HS-27A (cell line): ENCODE data around the gene CCDC174.
"Not testable (repeated sequence)": the region's sequence is repeated elsewhere in the genome, so short reads cannot be mapped to it uniquely, and the experiment has no call there.

ENCODE experiments used
- DNase-seq: peaks from one replicate; pipeline ENCODE4 v3.0.0-alpha.2; 2012; ENCODE audit warnings: low read depth, missing footprints

Gene CCDC174

DNA sequence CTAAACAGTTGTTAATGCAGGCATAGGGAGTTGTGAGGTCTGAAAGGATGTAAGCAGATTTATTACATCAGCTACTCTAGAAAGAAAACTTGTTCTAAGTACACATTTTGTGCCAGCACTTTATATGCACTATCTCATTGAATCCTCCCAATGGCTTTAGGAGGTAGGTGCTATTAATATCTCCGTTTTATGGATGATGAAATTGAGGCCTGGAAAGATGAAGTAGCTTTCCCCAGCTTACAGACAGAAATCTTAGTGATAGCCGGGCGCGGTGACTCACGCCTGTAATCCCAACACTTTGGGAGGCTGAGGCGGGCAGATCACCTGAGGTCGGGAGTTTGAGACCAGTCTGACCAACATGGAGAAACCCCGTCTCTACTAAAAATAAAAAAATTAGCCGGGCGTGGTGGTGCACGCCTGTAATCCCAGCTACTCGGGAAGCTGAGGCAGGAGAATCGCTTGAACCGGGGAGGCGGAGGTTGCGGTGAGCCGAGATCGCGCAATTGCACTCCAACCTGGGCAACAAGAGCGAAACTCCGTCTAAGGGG is 872 bp downstream of the CCDC174 start:
- DNase-seq, result not testable (repeated sequence)

DNA sequence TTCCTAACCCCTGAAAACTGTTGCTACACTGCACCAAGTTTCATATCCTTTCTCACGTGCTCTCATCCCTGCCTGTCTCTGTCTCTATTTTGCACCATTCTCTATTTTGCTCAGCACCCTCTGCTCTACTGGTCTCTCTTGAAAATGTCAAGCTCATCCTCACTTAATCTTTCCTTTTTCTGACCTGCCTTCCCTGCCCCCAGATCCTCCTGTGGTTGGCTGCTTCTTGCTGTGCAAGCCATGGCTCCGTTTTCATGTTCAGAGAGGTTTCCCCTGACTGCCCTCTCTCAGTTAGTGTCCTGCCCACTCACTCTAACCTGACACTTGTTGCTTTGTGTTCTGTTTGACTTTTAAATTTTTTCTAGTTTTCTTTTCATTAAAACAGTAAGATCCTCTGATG is 6.0 kb downstream of the CCDC174 start:
- DNase-seq, result no peak

DNA sequence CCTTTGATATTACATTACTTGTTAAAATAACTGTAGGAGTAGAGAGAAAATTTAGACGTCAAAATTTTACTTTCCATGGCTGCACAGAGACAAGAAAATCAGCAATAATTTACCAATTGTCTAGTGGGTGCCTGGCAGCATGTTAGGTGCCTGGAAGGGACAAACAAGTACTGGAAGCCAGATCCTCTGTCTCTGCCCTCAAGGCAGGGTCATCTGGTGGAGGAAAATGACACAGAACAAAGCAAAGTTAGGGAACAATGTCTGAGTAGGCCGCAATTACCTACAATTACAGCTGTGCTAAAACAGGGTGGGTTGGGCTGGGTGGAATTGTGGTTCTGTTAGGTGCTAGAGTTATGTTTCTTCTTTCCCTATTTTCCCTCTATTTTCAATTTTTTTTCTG is 7.4 kb downstream of the CCDC174 start:
- DNase-seq, result no peak

DNA sequence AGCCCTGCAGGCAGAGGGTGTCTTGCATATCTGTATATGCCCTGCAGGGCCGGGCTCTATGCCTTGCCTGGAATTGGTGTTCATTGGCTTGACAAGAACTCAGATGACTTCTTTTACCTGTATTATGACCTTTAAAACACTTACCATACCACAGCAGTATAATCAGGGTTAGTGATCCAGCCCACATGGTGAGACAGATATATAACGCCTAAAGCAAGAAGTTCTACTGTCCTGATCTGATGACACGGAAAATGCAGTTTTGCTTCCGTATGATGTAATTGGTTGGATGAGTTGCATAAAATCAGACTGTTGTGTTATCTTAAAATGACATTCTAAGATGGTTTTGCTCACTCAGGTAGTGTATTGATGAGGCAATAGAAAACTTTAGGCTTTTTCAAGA is 9.4 kb downstream of the CCDC174 start:
- no peak for DNase-seq

DNA sequence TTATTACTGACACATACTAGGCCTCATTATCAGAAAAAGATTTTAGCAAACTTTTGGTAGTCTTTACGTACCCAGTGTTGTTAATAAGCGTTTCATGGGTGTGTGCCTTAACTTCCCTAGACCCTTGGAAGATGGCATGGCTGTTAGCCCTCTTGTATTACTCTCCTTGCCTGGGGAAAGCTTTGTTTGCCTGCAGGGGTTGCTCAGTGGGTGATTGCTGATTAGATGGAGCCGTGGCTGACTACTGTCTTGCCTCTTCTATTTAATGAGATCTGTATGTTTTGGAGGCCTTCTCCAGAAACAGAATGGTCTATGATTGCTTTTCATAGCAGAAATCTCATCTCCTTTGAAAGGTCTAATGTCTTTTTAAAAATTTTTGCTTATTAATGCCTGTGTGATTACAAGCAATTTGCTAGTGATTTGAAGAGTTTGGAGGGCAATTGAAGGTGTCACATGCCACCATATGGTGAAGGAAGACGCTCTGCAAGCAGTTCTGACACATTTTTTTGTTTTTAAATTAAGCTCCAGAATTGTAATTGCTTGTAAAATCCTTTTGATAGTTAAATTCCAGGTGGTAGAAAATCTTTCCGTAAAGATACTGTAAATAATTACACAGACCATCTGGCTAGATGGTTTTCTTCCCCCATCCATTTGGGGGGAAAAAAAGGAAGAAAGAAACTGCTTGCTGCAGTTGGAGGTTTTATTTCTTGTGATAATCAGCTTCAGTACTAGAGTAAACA is 12.0 kb downstream of the CCDC174 start:
- DNase-seq, result no peak

DNA sequence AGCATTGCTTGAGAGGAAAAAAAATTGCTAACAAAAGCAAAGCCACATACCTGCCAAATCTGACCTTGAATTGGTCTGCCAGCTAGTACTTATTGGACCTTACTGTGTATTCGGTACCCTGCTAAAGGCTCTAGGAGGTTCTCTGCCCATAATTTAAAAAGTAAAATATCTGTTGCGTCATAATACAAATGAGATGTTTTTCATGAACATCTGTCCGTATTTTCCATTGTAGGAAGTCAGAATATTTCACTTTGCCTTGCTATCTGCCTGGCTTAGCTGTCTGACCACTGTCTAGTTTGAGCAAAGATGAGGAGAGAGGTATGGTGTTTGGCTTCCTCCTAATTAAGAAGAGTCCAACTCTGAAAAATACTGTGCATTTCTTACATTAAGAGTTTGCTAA is 12.6 kb downstream of the CCDC174 start:
- no peak for DNase-seq

DNA sequence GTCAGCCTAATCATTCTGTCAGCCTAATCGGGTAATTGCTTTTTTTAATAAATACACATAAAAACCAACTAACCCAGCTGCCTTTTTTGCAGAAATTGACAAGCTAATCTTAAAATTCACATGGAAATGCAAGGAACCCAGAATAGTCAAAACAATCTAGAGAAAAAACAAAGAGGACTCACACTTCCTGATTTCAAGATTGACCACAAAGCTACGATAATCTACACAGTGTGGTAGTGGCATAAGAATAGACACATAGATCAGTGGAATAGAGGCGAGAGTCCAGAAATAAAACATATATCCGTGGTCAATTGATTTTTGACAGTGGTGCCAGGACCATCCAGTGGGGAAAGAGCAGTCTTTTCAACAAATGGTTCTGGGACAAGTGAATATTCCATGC is 21.0 kb downstream of the CCDC174 start:
- DNase-seq, result no peak

DNA sequence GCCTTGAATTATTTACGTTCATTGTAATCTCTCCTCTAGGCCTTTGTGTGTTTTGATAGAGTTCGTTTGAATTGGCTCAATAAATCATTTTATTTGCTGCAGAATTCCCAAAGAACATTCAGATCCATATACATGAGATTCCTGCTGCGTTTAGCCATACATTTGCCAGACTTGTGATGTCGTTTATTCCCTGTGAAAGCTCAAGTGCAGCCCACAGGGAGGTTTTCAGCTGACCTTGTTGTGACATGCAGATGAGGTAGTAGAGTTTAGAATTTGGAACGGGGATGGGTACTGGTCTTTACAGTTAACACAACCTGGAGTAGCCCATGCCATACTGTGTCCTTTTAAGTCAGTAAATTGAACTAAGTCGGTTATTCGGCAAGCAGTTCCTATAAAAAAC is 23.3 kb downstream of the CCDC174 start, which contains the start of gene C3orf20:
Gene C3orf20, plus strand, starts transcription at position 301 of the 400 bp plus-strand sequence. CDS start 7,573 bp downstream, outside the sequence.
- no peak for DNase-seq

DNA sequence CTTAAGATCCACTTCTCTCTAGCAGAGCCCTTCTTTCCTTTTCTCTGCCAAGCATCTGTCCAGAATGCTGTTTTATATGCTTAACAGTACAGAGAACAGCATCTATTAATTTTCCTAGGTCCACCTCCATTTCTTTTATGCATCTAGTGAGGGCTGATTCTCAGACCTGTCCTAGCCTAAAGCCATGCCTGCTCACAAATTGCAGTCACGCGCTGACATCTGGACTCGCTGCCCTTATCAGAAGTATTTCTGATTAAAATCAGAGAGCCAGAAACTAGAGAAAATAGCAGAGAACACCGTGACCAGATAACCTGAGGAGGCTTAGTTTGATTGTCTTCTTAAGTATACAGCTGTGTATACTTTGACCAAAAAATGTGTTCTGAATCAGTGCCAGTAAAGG is 25.3 kb downstream of the CCDC174 start:
- no peak for DNase-seq

DNA sequence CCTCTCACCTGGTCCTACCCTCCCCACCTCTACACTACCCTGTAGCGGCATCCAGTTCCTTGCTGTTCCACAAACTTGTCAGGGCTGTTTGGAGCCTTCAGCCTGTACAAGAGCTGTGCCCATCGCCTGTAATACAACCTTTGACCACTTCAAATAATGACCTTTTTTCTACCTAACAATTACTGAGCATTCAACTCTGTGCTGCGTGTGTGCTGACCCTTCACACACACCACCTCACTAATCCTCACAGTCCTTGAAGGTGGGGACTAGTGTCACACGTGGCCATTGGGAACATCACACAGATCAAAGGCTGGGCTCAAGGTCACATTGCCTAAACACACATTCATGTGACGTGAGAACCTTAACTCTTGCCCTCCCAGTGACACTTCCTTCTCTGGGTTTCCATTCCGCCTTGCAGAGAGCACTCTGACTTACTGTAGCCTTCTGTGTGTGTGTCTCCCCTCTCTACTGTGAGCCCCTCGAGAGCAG is 26.5 kb downstream of the CCDC174 start:
- no peak for DNase-seq

DNA sequence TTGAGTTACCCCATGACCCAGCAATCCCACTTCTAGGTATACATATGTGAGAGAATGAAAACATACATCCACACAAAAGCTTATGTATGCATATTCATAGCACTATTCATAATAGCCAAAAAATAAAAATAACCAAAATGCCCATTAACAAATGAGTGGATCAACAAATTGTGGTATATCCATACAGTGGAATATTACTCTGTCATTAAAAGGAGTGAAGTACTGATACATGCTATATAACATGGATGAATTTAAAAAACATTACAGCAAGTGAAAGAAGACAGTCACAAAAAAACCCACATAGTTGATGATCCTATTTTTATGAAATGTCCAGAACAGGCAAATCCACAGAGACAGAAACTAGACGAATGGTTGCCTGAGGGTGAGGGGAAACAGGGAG is 28.6 kb downstream of the CCDC174 start:
- no peak for DNase-seq

DNA sequence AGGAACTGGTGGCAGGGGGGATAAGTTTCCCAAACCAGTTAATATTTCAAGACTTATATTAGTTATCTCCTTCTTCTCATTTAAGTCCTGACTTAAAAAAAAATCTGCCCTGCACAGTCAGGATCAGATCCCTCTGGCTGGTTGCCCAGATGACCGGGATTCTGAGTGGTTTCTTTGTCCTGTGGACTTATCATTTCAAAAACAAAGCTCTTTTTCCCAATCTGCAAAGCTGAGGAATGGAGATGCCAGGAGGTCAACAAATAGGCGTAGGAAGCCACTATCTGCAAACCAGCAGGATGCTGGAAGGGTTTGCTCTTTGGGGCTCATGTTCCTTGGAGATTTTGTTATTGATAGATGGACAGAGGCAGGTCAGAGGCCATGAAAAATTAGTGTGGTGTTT is 29.2 kb downstream of the CCDC174 start:
- no peak for DNase-seq

DNA sequence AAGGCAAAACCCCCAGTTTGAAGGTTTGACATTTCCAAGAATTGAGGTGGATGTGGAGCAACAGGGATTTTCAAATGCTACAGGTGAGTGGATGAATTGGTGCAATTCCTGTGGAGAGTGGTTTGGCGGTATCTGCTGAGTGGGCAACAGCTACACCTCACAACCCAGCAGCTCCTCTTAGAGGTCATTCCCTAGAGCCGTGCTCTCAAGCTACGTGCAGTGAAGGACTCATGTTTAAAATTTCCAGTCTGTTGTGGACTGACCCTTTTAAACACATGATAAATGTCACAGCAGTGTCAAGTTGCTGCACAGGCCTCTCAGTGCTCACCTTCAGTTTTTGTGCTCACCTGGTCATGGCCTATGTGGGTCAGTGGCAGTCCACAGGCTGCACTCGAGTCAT is 32.9 kb downstream of the CCDC174 start:
- no peak for DNase-seq

DNA sequence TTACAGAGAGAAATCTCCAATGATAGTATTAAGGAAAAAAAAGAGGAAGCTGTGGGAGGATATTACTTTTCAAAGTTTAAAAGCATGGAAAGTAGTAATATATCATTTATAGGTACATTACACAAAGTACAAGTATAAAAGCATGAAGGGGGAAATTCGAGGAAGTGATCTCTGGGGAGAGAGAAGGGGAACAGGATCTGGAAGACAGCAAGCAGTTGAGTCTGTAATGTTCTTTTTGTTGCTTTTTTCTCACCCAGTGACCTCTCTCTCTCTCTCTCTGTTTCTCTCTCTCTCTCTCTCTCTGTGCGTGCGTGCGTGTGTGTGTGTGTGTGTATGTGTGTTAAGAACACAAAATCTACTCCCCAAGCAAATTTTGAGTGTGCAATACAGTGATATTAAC is 33.6 kb downstream of the CCDC174 start:
- DNase-seq, result no peak

DNA sequence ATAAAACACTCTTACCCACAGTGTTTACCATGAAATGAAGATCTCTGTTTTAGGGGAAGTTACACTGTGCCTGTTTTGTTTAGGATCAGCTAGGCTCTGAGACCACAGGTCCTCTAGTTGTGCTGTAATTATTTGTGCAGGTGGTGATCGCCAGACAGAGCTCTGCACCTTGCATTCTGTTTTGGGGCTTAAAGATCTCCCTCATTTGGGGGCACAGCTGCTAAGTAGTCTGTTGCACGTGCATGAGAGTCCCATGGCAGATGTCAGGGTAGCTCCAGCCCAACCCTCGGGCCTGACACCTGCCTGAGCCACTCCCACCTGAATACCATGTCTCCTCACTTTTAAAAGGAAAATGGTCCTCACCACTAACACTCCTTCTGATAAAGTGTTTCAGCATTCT is 35.8 kb downstream of the CCDC174 start:
- no peak for DNase-seq

DNA sequence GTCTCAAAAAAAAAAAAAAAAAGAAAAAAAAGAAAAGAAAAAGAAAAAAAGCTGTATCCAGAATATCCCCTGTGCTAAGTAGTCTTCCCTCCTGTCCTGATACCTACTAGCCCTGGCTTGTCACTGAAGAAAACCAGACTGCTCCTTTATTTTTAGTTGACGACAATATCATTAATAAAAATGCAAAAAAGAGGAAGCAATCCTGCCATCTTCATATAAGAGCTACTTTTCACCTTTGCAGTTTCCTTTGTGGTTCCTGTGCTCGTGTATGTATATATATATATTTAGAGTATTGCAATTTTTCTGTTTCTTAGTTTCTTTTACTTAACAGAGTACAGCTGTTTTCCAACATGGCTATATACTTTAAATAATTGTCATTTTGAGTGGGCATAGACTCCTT is 37.0 kb downstream of the CCDC174 start:
- no peak for DNase-seq

DNA sequence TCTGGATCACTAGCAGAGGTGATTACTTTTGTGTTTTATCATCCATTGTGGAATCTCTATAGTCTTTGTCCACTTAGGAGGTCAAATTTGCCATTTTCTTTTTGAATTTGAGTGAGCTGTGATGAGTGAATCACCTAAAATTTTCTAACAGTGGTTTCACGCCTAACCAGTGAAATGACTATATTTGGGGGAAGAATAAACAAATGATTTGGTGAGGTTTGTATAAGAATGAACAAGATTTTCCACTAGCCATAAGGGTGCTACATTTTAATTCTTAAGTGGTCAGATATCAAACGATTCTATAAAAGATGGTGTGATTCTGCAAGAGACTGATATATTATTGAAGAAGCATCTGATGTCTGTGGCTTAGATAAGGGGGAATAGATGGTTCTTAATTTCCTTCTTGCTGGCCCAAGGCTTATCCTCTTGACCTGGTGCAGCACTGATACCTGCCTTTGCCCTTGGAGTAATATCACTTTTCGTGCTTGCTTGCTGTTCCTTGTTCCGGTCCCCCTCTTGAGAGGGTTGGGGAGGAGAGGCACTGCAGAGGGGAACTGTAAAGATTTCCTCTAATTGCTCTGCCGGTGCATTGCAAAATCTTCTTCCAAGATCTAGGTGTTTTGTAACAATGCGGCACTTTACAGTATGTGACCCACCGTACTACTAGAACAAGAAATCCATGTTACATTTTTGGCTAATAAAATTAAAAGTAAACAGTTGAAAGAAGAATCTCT is 37.9 kb downstream of the CCDC174 start:
- no peak for DNase-seq

DNA sequence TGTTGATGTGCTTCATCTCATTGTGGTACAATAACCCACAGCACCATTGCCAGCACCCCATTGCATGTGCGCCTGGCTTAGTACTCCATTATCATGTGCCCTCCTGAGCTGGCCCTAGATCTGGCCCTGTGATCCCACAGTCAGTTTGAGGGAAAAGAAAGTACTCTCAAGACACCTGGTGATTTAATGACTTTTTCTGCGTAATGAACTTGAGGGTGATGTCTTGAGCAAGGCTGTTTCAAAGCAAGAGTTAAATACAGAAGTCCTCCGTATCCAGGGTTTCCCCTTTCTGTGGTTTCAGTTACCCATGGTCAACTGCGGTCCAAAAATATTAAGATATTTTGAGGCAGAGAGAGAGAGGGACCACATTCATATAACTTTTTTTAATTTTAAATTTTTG is 39.7 kb downstream of the CCDC174 start:
- no peak for DNase-seq

DNA sequence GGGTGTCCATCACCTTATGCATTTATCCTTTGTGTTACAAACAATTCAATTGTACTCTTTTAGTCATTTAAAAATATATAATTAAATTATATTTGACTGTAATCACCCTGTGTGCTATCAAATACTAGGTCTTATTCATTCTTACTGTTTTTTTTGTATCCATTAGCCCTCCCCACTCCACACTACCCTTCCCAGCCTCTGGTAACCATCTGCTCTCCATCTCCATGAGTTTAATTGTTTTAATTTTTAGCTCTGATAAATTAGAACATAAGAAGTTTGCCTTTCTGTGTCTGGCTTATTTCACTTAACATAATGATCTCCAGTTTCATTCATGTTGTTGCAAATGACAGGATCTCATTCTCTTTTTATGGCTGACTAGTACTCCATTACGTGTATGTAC is 40.2 kb downstream of the CCDC174 start:
- no peak for DNase-seq

DNA sequence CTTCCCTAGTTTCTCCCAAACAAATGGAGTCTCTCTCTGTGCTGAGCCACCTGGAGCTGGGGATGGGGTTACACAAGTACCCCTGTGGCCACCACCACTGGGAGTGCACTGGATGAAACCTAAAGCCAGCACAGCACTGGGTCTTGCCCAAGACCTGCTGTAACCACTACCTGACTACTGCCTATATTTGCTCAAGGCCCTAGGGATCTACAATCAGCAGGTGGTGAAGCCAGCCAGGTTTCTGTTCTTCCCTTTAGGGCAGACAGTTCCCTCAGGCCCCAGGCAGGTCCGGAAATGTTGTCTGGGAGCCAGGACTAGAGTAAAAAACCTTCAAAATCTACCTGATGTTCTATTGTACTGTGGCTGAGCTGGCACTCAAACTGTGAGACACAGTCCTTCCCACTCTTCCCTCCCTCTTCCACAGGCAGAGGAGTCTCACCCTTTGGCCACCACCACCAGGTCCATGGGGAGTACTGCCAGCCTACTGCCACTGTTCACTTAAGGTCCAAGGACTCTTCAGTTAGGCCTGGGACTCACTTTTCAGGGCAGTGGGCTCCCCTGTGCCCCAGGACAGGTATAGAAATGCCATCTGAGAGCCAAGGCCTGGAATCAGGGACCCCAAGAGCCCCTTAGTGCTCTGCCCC is 47.2 kb downstream of the CCDC174 start:
- no peak for DNase-seq

DNA sequence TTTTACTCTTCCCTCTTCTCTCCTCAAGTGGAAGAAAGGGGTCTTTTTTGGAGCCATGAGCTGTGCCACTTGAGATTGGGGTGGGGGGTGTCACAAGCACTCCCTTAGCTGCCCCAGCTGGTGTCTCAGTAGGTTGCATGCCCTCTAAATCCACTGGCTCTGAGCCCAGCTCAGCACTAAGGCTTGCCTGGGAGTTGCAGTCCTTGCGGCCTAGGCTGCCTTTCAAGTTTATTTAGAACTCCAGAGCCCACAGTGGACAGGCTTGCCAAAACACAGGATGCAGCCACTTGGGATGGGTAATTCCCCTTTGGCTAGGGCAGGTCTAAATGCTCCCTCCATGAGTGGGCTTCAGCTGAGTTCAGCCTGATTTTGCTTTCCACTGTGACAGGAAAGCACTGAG is 48.1 kb downstream of the CCDC174 start:
- no peak for DNase-seq

DNA sequence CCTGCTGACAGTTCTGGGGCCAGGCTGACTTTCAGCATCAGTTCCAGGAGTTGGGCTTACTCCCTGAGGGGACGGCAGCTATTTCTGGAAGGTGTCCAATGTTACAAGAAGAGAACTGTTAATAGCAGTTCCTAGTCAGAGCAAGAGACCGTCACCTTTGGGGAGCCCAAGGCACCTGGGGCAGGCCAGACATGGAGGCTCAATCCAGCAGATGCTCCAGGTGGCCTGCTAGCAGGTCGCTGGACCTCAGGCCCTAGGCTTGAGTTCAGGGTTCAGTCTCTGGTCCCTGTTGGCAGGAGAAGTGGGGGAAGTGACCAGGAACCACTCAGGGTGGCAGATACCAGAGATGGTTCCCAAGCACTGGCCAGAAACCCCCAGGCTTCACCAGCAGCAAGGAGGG is 49.3 kb downstream of the CCDC174 start:
- no peak for DNase-seq

DNA sequence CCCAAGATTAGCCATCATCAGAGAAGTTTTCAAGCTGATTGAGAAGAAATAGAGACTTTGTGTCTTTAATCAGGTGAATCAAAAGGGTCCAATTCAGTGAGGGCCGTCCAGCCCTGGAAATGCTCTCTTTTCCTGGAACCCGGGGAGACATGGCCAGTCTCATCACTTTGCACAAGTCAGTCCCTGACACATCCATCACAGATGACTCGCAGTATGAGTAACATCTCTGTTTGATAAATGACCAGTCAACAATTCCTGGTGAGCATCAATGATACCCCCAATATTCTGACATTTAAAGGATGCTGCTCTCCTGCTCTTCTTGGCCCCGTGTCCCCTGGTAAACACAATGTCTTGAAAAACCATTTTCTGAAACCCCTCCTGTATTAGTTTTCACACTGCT is 50.1 kb downstream of the CCDC174 start:
- no peak for DNase-seq
